Effector memory CD4-positive, alpha-beta T cell (primary cell): ENCODE results near the gene RAB3GAP2.
"Not testable (repeated sequence)": the region's sequence is repeated elsewhere in the genome, so short reads cannot be mapped to it uniquely, and the experiment has no call there.

Experiments used
- DNase-seq, 3 donors: peaks; one replicate each; pipeline ENCODE4 v3.0.0-alpha.2; 2020
- H3K27ac ChIP-seq: 2 replicates; pipeline ENCODE4 v1.7.0; 2013; ENCODE audit warnings: mild to moderate bottlenecking, low read length, moderate library complexity; ENCODE audit not compliant: insufficient read depth, poor library complexity, severe bottlenecking
- H3K27me3 ChIP-seq: replicated peaks from 2 replicates; pipeline ENCODE4 v1.7.0; 2013; ENCODE audit warnings: mild to moderate bottlenecking, low read length; ENCODE audit not compliant: insufficient read depth, control insufficient read depth, poor library complexity, severe bottlenecking
- H3K36me3 ChIP-seq: 2 replicates; pipeline ENCODE4 v1.7.0; 2013; ENCODE audit warnings: mild to moderate bottlenecking, low read length, moderate library complexity; ENCODE audit not compliant: control insufficient read depth, insufficient read depth
- H3K4me1 ChIP-seq: 2 replicates; pipeline ENCODE4 v1.7.0; 2013; ENCODE audit warnings: low read length, mild to moderate bottlenecking; ENCODE audit not compliant: control insufficient read depth, insufficient read depth, poor library complexity, severe bottlenecking
- H3K4me3 ChIP-seq: 2 replicates; pipeline ENCODE4 v1.7.0; 2013; ENCODE audit warnings: low read length, low read depth, mild to moderate bottlenecking; ENCODE audit not compliant: insufficient read depth, poor library complexity, severe bottlenecking
- H3K9me3 ChIP-seq: 2 replicates; pipeline ENCODE4 v1.7.0; 2013; ENCODE audit warnings: mild to moderate bottlenecking, low read length, moderate library complexity; ENCODE audit not compliant: control insufficient read depth

The RAB3GAP2 gene

DNA sequence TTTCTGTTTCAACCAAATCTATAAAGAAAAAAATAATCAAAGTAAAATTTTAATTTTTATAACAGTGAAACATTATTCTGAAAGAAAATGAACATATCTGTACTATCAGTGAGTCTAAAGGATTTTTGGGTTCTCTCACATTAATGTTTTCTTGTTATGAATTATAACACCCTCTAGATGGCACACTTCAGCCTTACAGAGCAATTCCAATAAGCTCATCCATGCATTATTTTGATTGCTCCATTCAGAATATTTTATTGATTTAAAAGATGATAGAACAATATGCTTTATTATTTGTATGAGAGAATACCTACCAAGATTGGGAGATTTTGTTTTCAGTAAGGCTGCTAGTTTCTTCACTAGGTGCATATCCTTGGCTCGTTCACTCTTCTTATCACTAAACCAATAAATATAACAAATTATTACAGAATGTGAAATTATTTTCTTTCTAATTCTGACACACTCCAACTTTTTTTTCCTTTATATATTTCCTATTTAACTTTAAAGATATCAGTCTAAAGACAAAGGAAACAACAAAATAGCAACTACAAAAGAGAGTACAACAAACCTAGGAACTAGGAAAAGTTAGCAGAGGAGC is 82.4 kb downstream of the RAB3GAP2 start:
- DNase-seq = no peak
- Histone ChIP-seq H3K27me3 (no peaks in the 10 kb centered on the region), H3K4me1 (no peaks in the 10 kb centered on the region), H3K36me3 (peaks cover 28% of the 10 kb centered on the region), H3K27ac (no peak overlapping the region), H3K4me3 (no peak overlapping the region), H3K9me3 (no peaks in the 10 kb centered on the region)

- no peaks in the 10 kb centered on the region for H3K4me1 ChIP-seq
- H3K9me3 ChIP-seq = no peaks in the 10 kb centered on the region
- no peak for DNase-seq
- peaks cover 26% of the 10 kb centered on the region for H3K36me3 ChIP-seq
- no peaks in the 10 kb centered on the region for H3K27me3 ChIP-seq
- H3K27ac ChIP-seq = no peak overlapping the region
- H3K4me3 ChIP-seq = no peak overlapping the region
Measured at GRCh38 chr1:220188538-220188937, 83.7 kb downstream of the RAB3GAP2 start.

GRCh38 chr1:220186752-220187151 is 85.5 kb downstream of the RAB3GAP2 start:
- H3K4me3 ChIP-seq = no peak overlapping the region
- H3K27me3 ChIP-seq = no peaks in the 10 kb centered on the region
- no peaks in the 10 kb centered on the region for H3K4me1 ChIP-seq
- peaks cover 15% of the 10 kb centered on the region for H3K36me3 ChIP-seq
- no peak for DNase-seq
- H3K9me3 ChIP-seq = no peaks in the 10 kb centered on the region
- no peak overlapping the region for H3K27ac ChIP-seq

DNA sequence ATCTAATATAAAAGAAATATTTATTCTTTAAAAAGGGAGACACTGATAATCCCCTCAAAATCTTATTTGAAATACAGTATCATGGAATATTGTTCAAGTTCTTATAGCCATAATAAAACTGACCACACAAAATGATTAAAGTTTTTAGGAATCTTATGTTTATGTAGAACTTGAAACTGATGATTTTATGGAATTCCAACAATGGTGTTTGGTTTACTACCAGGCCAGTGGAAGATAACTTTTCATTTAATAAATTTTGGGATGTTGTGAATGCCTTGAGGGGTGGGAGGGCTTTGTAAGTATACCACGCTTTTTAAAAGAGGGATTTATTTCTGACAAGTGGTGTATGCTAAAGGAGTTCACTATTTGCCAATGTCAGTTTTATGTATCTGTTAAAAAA is 87.7 kb downstream of the RAB3GAP2 start:
- Histone ChIP-seq H3K36me3 (peaks cover 23% of the 10 kb centered on the region), H3K9me3 (no peaks in the 10 kb centered on the region), H3K27ac (no peak overlapping the region), H3K4me3 (no peak overlapping the region), H3K27me3 (no peaks in the 10 kb centered on the region), H3K4me1 (no peaks in the 10 kb centered on the region)
- no peak for DNase-seq

GRCh38 chr1:220182656-220183055 is 89.6 kb downstream of the RAB3GAP2 start:
- Histone ChIP-seq H3K4me1 (no peaks in the 10 kb centered on the region), H3K36me3 (peaks cover 25% of the 10 kb centered on the region), H3K9me3 (no peaks in the 10 kb centered on the region), H3K27me3 (no peaks in the 10 kb centered on the region), H3K27ac (no peak overlapping the region), H3K4me3 (no peak overlapping the region)
- no peak for DNase-seq

- Histone ChIP-seq H3K4me3 (no peak overlapping the region), H3K27ac (no peak overlapping the region), H3K9me3 (no peaks in the 10 kb centered on the region), H3K27me3 (no peaks in the 10 kb centered on the region), H3K36me3 (peaks cover 28% of the 10 kb centered on the region), H3K4me1 (no peaks in the 10 kb centered on the region)
- no peak for DNase-seq
Measured at GRCh38 chr1:220182111-220182510, 90.1 kb downstream of the RAB3GAP2 start.

DNA sequence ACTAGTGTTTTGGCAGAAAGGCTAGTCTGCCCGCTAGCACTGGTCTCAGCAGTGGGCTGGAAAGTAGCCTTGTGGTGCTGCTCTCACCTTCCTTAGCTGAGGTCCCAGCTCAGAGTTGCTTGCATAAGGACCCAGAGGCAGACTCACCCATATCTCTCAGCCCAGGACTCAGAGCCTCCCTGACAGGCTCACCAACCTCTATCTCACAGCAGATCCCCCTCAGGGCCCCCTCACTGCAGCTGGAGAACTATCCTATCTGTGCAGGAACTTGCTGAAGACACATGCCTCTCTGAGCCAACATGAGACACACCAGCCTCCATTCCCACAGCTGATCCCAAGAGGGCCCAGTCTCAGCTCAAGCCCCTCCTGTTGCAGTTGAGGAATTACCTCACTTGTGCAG is 95.7 kb downstream of the RAB3GAP2 start:
- DNase-seq = no peak
- no peaks in the 10 kb centered on the region for H3K9me3 ChIP-seq
- peaks cover 27% of the 10 kb centered on the region for H3K36me3 ChIP-seq
- H3K27ac ChIP-seq = no peak overlapping the region
- H3K4me3 ChIP-seq = no peak overlapping the region
- no peaks in the 10 kb centered on the region for H3K27me3 ChIP-seq
- H3K4me1 ChIP-seq = no peaks in the 10 kb centered on the region

DNA sequence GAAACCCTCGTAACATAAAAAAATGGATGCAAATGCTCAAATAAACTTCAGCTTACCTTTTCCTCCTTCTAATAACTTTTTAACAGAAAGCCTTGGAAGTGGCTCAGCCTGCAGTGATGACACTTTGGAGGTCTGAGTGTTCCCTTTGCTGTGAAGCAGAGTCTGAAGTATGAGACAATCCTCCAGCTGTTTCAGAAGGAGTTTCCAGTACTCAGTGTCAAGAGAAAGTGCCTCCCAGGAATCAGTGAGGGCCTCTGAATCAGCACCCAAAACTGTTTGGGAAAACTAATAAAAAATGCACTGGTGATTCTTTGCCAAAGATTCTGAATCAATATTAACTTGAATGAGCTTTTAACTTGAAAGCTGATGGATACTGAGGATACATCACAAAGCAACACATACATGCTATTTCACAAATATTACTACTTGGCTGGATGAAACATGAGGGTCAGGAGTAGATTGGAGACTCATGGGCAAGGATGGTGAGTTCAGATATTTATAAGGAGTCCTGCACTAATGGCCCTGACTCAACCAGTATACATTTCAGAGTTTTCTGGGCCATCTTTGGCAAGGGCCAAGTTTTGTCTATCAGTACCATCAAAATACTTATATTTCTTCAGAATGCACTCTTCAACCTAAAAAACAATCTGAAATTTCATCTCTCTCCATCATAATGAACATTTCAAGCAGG is 101.3 kb downstream of the RAB3GAP2 start:
- no peak overlapping the region for H3K4me3 ChIP-seq
- peaks cover 31% of the 10 kb centered on the region for H3K36me3 ChIP-seq
- no peaks in the 10 kb centered on the region for H3K9me3 ChIP-seq
- no peak overlapping the region for H3K27ac ChIP-seq
- no peaks in the 10 kb centered on the region for H3K27me3 ChIP-seq
- no peak for DNase-seq
- H3K4me1 ChIP-seq = no peaks in the 10 kb centered on the region

- not testable (repeated sequence) for DNase-seq, H3K27ac ChIP-seq, H3K9me3 ChIP-seq, H3K27me3 ChIP-seq, H3K4me3 ChIP-seq, H3K4me1 ChIP-seq
- H3K36me3 ChIP-seq = peaks cover 37% of the 10 kb centered on the region
Measured at GRCh38 chr1:220169887-220170286, 102.4 kb downstream of the RAB3GAP2 start.

DNA sequence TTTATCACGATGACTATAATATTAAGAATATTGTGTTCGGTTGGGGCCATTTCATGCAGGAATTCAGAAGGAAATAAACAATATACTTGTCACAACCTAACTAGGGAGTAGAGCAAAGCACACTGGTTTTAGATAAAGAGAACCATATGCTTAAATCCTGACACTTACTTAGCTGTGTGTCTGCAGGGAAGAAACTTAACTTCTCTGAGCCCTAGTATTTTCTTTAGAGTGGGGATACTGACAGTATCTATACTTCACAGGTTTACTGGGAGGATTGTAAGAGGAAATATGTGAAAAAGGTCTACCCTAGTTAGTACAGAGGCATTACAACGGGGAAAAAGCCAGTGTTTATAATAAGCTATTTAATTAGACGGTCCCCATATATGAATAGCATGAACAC is 105.4 kb downstream of the RAB3GAP2 start:
- no peaks in the 10 kb centered on the region for H3K27me3 ChIP-seq
- H3K36me3 ChIP-seq = peaks cover 36% of the 10 kb centered on the region

More for the DNA sequence above, 105.4 kb downstream of the RAB3GAP2 start:
- H3K27ac ChIP-seq = no peak overlapping the region
- H3K9me3 ChIP-seq = no peaks in the 10 kb centered on the region
- DNase-seq = no peak
- no peaks in the 10 kb centered on the region for H3K4me1 ChIP-seq
- H3K4me3 ChIP-seq = no peak overlapping the region
